IMR-90 (cell line): Measurements from ENCODE around the gene SPATA2. TPM values are rescaled to one million over a fixed set of nuclear protein-coding genes. Genes with fewer than 3 reads are reported as not detected.
"Not testable (repeated sequence)": the region's sequence is repeated elsewhere in the genome, so short reads cannot be mapped to it uniquely, and the experiment has no call there.

Experiments used
- ATAC-seq: fragments of 200-7000 bp; cut with Tn5 transposase; 2 replicates; pipeline ENCODE4 v1.9.1; 2020; ENCODE audit warnings: low read depth, mild to moderate bottlenecking, moderate library complexity
- BruUV-seq: library from RNA; stranded (reverse); fragments of 400-500 nt; replicated peaks from 2 replicates; lab custom pipeline; 2021; lab: Mats Ljungman, UMichigan
- CTCF ChIA-PET: fragments of 300-600 bp; formaldehyde crosslinking; extraction: SDS; loops from one replicate; lab custom pipeline; 2021; ENCODE audit warnings: antibody characterized with exemption; lab: Yijun Ruan, JAX
- POLR2A ChIA-PET: fragments of 300-600 bp; sonication (Branson Sonifier 250); formaldehyde crosslinking; loops from one replicate; lab custom pipeline; 2022; ENCODE audit warnings: antibody characterized with exemption; ENCODE audit not compliant: unreplicated experiment; lab: Charles Lee
- DNase-seq: peaks from one replicate; pipeline ENCODE4 v3.0.0; 2013
- H2AFZ ChIP-seq: replicated peaks from 2 replicates; pipeline ENCODE3; 2013; ENCODE audit warnings: low read length, mild to moderate bottlenecking; ENCODE audit not compliant: poor library complexity
- H2AK5ac ChIP-seq: 2 replicates; pipeline ENCODE4 v1.6.1; 2013; ENCODE audit warnings: low read depth, low read length, inconsistent platforms
- H2AK9ac ChIP-seq: replicated peaks from 2 replicates; pipeline ENCODE3; 2013; ENCODE audit warnings: mild to moderate bottlenecking, low read depth, low read length, moderate library complexity; ENCODE audit not compliant: poor library complexity
- H2BK120ac ChIP-seq: 2 replicates; pipeline ENCODE4 v1.6.1; 2013; ENCODE audit warnings: low read depth, low read length, inconsistent platforms
- H2BK15ac ChIP-seq: 3 replicates; pipeline ENCODE4 v1.6.1; 2013; ENCODE audit warnings: low read depth, low read length, inconsistent platforms
- H2BK20ac ChIP-seq: 2 replicates; pipeline ENCODE4 v1.6.1; 2013; ENCODE audit warnings: low read depth, mild to moderate bottlenecking, inconsistent platforms, low read length, moderate library complexity
- H2BK5ac ChIP-seq: 2 replicates; pipeline ENCODE4 v1.6.1; 2013; ENCODE audit warnings: mild to moderate bottlenecking, low read depth, low read length, inconsistent platforms; ENCODE audit not compliant: poor library complexity, severe bottlenecking
- H3K14ac ChIP-seq: replicated peaks from 2 replicates; pipeline ENCODE4 v1.6.1; 2013; ENCODE audit warnings: low read depth, low read length, inconsistent platforms
- H3K18ac ChIP-seq: 2 replicates; pipeline ENCODE4 v1.6.1; 2013; ENCODE audit warnings: low read depth, low read length, control low read depth
- H3K23ac ChIP-seq: 2 replicates; pipeline ENCODE4 v1.6.1; 2013; ENCODE audit warnings: low read depth, low read length, inconsistent platforms
- H3K27ac ChIP-seq: 2 replicates; pipeline ENCODE4 v1.5.1; 2013; ENCODE audit warnings: mild to moderate bottlenecking, control low read depth, low read length; ENCODE audit not compliant: insufficient read depth
- H3K27me3 ChIP-seq: 2 replicates; pipeline ENCODE4 v1.6.1; 2013; ENCODE audit warnings: low read length; ENCODE audit not compliant: control insufficient read depth, insufficient read depth
- H3K36me3 ChIP-seq: 2 replicates; pipeline ENCODE4 v1.6.1; 2013; ENCODE audit warnings: low read length, mixed read lengths; ENCODE audit not compliant: control insufficient read depth, insufficient read depth
- H3K4ac ChIP-seq: 2 replicates; pipeline ENCODE4 v1.6.1; 2013; ENCODE audit warnings: low read depth, low read length, inconsistent platforms
- H3K4me1 ChIP-seq: 2 replicates; pipeline ENCODE4 v1.6.1; 2013; ENCODE audit warnings: low read length, mixed read lengths; ENCODE audit not compliant: control insufficient read depth, insufficient read depth
- H3K4me2 ChIP-seq: 2 replicates; pipeline ENCODE4 v1.6.1; 2013; ENCODE audit warnings: low read depth, mild to moderate bottlenecking, control low read depth, low read length, moderate library complexity
- H3K4me3 ChIP-seq: 2 replicates; pipeline ENCODE4 v1.5.1; 2013; ENCODE audit warnings: low read depth, mild to moderate bottlenecking, control low read depth, low read length, moderate library complexity; ENCODE audit not compliant: insufficient read depth
- H3K56ac ChIP-seq: 2 replicates; pipeline ENCODE4 v1.6.1; 2013; ENCODE audit warnings: low read length, inconsistent platforms; ENCODE audit not compliant: insufficient read depth; ENCODE audit errors: extremely low read depth
- H3K79me1 ChIP-seq, 2 experiments: 2 replicates each; pipeline ENCODE4 v1.6.1; 2013; ENCODE audit warnings: low read length in 2 of 2, inconsistent platforms in 1 of 2, low read depth in 1 of 2
- H3K9ac ChIP-seq: 2 replicates; pipeline ENCODE4 v1.6.1; 2013; ENCODE audit warnings: low read depth, low read length, control low read depth
- H3K9me1 ChIP-seq: 2 replicates; pipeline ENCODE4 v1.6.1; 2013; ENCODE audit warnings: low read length, inconsistent platforms; ENCODE audit not compliant: insufficient read depth
- H3K9me3 ChIP-seq: 2 replicates; pipeline ENCODE4 v1.6.1; 2013; ENCODE audit warnings: low read length; ENCODE audit not compliant: control insufficient read depth, insufficient read depth
- H4K20me1 ChIP-seq: 2 replicates; pipeline ENCODE4 v1.6.1; 2013; ENCODE audit warnings: low read length, inconsistent platforms; ENCODE audit not compliant: insufficient read depth
- H4K5ac ChIP-seq: 2 replicates; pipeline ENCODE4 v1.6.1; 2013; ENCODE audit warnings: mild to moderate bottlenecking, low read depth, low read length, control low read depth
- H4K8ac ChIP-seq, 2 experiments: 2 replicates each; pipeline ENCODE4 v1.6.1; 2013; ENCODE audit warnings: low read depth in 2 of 2, low read length in 2 of 2, control low read depth in 1 of 2, inconsistent platforms in 1 of 2
- H4K91ac ChIP-seq: 2 replicates; pipeline ENCODE4 v1.6.1; 2013; ENCODE audit warnings: low read depth, low read length, inconsistent platforms; ENCODE audit not compliant: insufficient read depth
- CEBPB ChIP-seq: IDR thresholded peaks from 2 replicates; pipeline ENCODE4 v1.6.1; 2012; ENCODE audit warnings: low read depth, low read length, improper control_type of control experiment
- ELK1 ChIP-seq: fragments of 150-350 bp; IDR thresholded peaks from 2 replicates; pipeline ENCODE4 v1.6.1; 2016; ENCODE audit warnings: low read depth, mild to moderate bottlenecking, low read length, moderate library complexity, borderline replicate concordance
- MAFK ChIP-seq: IDR thresholded peaks from 2 replicates; pipeline ENCODE4 v1.6.1; 2012; ENCODE audit warnings: low read depth, low read length, improper control_type of control experiment
- WGBS, 2 experiments: methylation state at CpG; one replicate each; pipeline versions ENCODE4 v1.1.5 to v1.1.7; 2013; ENCODE audit warnings: missing lambda C conversion rate in 2 of 2; ENCODE audit not compliant: insufficient read length in 1 of 2; ENCODE audit errors: extremely low coverage in 2 of 2; 5-methylcytosine and 5-hydroxymethylcytosine counted together
- dilution Hi-C: fragments of 300-500 bp; cut with HindIII; formaldehyde crosslinking; loops from one replicate; pipeline ENCODE4 v1.14.3; 2018; ENCODE audit warnings: low sequenced_read_pairs; ENCODE audit not compliant: unreplicated experiment
- in situ Hi-C: fragments of 300-500 bp; cut with MboI; formaldehyde crosslinking; loops from 3 replicates; pipeline ENCODE4 v1.14.3; 2019; ENCODE audit warnings: low sequenced_read_pairs, inconsistent platforms, mixed read lengths
- intact Hi-C: fragments of 100-400 bp; cut with micrococcal nuclease; formaldehyde crosslinking; loops from 2 replicates; pipeline ENCODE4 v1.10.0; 2022
- polyA plus RNA-seq, 3 experiments: library from polyadenylated mRNA; depleted of rRNA; stranded (reverse); fragments of >200 nt; gene quantifications; 2 replicates each; pipeline ENCODE4 v1.2.3, GENCODE V29; 2012; ENCODE audit warnings: low replicate concordance in 1 of 3
- total RNA-seq: library from RNA; depleted of rRNA; stranded (reverse); fragments of >200 nt; gene quantifications from 2 replicates; pipeline ENCODE4 v1.2.3, GENCODE V29; 2012

The SPATA2 gene
- total and polyA plus RNA-seq, 2 of the 4 experiments (the other 2 are of a cell fraction): 1.3 to 4.5 TPM

DNA sequence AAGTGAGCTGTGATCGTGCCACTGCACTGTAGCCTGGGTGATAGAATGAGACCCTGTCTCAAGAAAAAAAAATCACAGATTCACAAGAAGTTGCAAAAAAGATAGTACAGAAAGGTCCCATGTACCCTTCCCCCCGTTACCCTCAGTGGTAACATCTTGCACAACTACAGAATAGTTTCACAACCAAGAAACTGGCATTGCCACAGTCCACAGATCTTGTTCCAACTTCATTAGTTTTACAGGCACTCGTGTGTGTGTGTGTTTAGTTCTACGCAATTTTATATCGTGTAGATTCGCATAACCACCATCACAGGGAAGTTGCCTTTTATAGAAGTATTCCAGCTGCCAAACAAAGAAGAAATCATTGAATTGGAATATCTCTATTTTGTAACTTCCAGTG is 19.1 kb downstream of the SPATA2 start:
- no peak overlapping the region for H2BK15ac ChIP-seq
- no peak overlapping the region for H3K23ac ChIP-seq
- H3K79me1 ChIP-seq: peaks cover 0 to 13% of the 10 kb centered on the region in 2 experiments; a peak in 2 of 4 replicates
- CTCF ChIA-PET: no interaction called here
- in situ Hi-C loops: no loop called here
- peaks cover 19% of the 10 kb centered on the region for H3K4me1 ChIP-seq
- TF ChIP-seq CEBPB (peak; percentile 32; the same call in 1 of the 2 replicates), MAFK (no peak), ELK1 (no peak)
- no peaks in the 10 kb centered on the region for H3K27me3 ChIP-seq
- H3K14ac ChIP-seq: no peak overlapping the region
- no peak overlapping the region for H3K56ac ChIP-seq
- dilution Hi-C loops: no loop called here
- no peak overlapping the region for H4K5ac ChIP-seq
- no peak overlapping the region for H3K4me3 ChIP-seq
- H3K27ac ChIP-seq: no peak overlapping the region
- no peak overlapping the region for H2AK9ac ChIP-seq
- POLR2A ChIA-PET: no interaction called here
- no peaks in the 10 kb centered on the region for H3K9me3 ChIP-seq
- H3K4me2 ChIP-seq: no peak overlapping the region
- WGBS, 2 experiments: 100% methylated on average over 1 of the region's 6 CpGs; no CpG with 5 or more reads in 1 of the 2 experiments
- intact Hi-C loops: no loop called here
- no peak overlapping the region for H3K4ac ChIP-seq
- ATAC-seq: no peak
- H3K9ac ChIP-seq: no peak overlapping the region
- H4K20me1 ChIP-seq: peaks cover 4% of the 10 kb centered on the region; the same call in 1 of the 2 replicates
- no peak overlapping the region for H3K18ac ChIP-seq
- no peak overlapping the region for H2AK5ac ChIP-seq
- no peak overlapping the region for H4K8ac ChIP-seq
- H2BK20ac ChIP-seq: no peak overlapping the region
- no TSS peak for BruUV-seq
- H2BK120ac ChIP-seq: no peak overlapping the region
- DNase-seq: no peak
- peaks cover 3% of the 10 kb centered on the region for H3K9me1 ChIP-seq
- H4K91ac ChIP-seq: no peak overlapping the region
- no peak overlapping the region for H2AFZ ChIP-seq
- no peaks in the 10 kb centered on the region for H3K36me3 ChIP-seq
- H2BK5ac ChIP-seq: no peak overlapping the region

DNA sequence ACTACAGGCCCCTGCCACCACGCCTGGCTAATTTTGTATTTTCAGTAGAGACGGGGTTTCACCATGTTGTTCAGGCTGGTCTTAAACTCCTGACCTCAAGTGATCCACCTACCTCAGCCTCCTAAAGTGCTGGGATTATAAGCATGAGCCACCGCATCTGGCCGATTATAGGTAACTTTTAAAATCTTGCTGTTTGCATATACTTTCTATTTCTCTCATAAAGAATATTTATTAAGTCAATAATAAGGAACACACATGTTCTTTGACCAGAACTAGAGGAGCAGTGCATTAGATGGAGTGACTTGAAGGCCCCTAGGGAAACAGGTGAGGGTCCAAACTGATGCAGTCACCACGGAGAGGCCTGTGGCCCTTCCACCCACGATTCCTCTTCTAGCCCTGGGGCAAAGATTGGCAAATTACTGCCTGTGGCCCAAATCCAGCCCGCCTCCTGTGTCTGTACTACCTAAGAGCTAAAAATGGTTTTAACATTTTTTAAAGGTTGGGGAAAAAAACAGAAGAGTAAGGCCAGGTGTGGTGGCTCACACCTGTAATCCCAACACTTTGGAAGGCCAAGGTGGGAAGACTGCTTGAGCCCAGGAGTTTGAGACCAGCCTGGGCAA is 19.7 kb downstream of the SPATA2 start:
- H2BK120ac ChIP-seq, H4K8ac ChIP-seq, H3K9me3 ChIP-seq, H2AK5ac ChIP-seq, H3K27me3 ChIP-seq, H4K20me1 ChIP-seq, H3K4ac ChIP-seq, DNase-seq, H2BK20ac ChIP-seq, H3K36me3 ChIP-seq, H2BK5ac ChIP-seq, BruUV-seq, H2BK15ac ChIP-seq, H3K14ac ChIP-seq, dilution Hi-C loops, H3K56ac ChIP-seq, H2AFZ ChIP-seq, H3K9me1 ChIP-seq, CTCF ChIA-PET, H3K4me2 ChIP-seq, intact Hi-C loops, in situ Hi-C loops, H3K18ac ChIP-seq, H3K27ac ChIP-seq, ATAC-seq, H3K9ac ChIP-seq, H3K23ac ChIP-seq, H3K4me3 ChIP-seq, H2AK9ac ChIP-seq, H4K91ac ChIP-seq, H4K5ac ChIP-seq: not testable (repeated sequence)
- Histone ChIP-seq H3K79me1 (peaks cover 0 to 10% of the 10 kb centered on the region in 2 experiments; a peak in 1 of 4 replicates), H3K4me1 (peaks cover 20% of the 10 kb centered on the region)
- WGBS, 2 experiments: 100% methylated on average over 2 of the region's 7 CpGs; no CpG with 5 or more reads in 1 of the 2 experiments
- POLR2A ChIA-PET: interaction anchor here (0.7 kb wide), 1 partner anchor 593 kb away, joined by 3 read pairs; no protein-coding TSS in a partner anchor
